ENCODE results near the gene GRIFIN. TPM values are rescaled to one million over a fixed set of nuclear protein-coding genes. Genes with fewer than 3 reads are reported as not detected.
A peak's percentile ranks its signal among the peaks of the same experiment; 100 is the strongest.

GRIFIN gene
- total and polyA plus RNA-seq, 8 donors, result not detected

DNA sequence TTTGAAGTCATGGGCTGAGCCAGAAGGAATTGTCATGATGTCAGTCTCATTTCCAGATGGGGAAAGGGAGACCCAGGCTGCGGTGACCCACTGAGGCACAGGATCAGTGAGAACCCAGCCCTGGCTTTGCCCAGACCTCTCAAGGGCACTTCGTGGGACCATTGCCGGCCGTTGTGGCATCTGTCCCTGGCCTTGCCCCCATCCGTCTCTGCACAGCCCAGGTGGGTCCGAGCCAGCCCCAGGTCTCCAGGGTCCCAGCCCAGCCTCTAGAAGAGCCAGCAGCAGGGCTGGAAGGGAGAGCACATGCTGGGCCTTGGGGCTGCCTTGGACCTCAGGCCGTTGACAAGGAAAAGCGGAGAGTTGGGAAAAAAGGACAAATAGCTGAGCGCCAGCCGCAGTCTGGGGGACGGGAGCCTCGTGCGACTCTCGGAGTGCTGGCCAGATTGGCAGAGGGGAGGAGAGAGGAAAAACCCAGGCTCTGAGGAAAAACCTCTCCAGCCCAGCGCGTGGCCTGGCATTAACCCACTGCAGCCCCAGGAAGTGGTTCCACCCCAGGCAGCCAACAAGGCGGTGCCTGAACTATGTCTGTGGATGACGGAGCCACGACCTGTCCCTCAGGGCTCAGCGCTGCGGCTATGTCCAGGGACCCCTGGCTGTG is 30.2 kb downstream of the GRIFIN start:
- H3K27ac ChIP-seq, result no peak overlapping the region
- FAIRE-seq, result no peak
- WGBS, 2 donors, result 91 to 93% methylated on average over 21 of the region's 21 CpGs
- H3K4me3 ChIP-seq, result no peak overlapping the region
- H3K27me3 ChIP-seq, result no peaks in the 10 kb centered on the region
- intact Hi-C loops (cut with DNase I), result no loop called here
- DNase-seq, result no peak
- H3K36me3 ChIP-seq, result no peaks in the 10 kb centered on the region
- H3K9me3 ChIP-seq, result no peaks in the 10 kb centered on the region
- TF ChIP-seq, protein P1, sequence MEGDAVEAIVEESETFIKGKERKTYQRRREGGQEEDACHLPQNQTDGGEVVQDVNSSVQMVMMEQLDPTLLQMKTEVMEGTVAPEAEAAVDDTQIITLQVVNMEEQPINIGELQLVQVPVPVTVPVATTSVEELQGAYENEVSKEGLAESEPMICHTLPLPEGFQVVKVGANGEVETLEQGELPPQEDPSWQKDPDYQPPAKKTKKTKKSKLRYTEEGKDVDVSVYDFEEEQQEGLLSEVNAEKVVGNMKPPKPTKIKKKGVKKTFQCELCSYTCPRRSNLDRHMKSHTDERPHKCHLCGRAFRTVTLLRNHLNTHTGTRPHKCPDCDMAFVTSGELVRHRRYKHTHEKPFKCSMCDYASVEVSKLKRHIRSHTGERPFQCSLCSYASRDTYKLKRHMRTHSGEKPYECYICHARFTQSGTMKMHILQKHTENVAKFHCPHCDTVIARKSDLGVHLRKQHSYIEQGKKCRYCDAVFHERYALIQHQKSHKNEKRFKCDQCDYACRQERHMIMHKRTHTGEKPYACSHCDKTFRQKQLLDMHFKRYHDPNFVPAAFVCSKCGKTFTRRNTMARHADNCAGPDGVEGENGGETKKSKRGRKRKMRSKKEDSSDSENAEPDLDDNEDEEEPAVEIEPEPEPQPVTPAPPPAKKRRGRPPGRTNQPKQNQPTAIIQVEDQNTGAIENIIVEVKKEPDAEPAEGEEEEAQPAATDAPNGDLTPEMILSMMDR (IDR thresholded peaks at IDR 0.05), result no peak
- peaks cover 0 to 4% (median 2%) of the 10 kb centered on the region in 3 donors for H3K4me1 ChIP-seq
- ATAC-seq, result no peak

DNA sequence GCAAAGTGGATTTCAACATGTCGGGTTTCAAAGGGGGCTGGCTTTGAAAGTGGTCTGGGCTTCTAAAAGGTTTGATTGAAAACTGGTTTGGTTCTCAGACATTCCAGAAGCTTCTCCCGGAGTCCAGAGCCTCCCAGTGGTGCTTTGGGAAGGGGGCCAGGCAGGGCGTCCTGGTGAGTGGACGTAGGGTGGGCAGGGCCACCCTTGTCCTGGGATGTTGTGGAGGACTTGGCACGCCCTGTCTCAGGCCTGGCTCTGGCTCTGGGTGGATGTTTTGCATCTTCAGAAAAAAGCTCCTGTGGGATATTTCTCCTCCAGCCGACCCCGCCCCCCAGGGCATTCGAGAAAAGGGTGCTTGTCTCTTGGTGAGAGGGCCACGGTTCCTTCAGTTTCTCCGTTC is 31.2 kb downstream of the GRIFIN start:
- no peak for ATAC-seq
- Histone ChIP-seq H3K27ac (no peak overlapping the region), H3K4me3 (no peak overlapping the region), H3K9me3 (no peaks in the 10 kb centered on the region), H3K4me1 (peaks cover 5 to 12% (median 6%) of the 10 kb centered on the region in 3 donors), H3K36me3 (no peaks in the 10 kb centered on the region), H3K27me3 (no peaks in the 10 kb centered on the region)
- intact Hi-C loops (cut with DNase I), result no loop called here
- FAIRE-seq, result no peak
- 88 to 92% methylated on average over 10 of the region's 10 CpGs for WGBS, 2 donors
- TF ChIP-seq, protein P1 (IDR thresholded peaks at IDR 0.05), result no peak
- no peak for DNase-seq

DNA sequence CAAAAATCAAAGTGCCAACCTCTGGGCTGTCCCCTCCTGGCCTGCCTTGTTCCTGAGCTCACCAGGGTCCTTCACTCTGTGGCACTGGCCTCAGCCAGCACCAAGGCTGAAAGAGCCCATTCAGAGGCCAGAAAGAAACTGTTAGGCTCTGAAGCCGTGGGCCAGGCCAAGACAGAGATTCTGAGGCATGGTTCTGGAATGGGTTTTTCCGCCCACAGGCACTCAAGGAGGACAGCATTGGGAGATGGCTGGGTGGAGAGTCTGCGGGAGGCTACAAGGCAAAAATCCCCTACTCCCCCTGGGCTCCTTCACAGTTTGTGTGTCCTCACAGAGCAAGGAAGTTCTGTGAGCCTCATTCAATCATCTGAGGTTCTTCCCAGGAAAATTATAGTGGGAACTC is 31.7 kb downstream of the GRIFIN start:
- peaks cover 5 to 17% (median 6%) of the 10 kb centered on the region in 3 donors for H3K4me1 ChIP-seq
- H3K4me3 ChIP-seq, result no peak overlapping the region
- ATAC-seq (peak in 2 of 4 donors; percentile 15 to 30), DNase-seq (no peak), FAIRE-seq (no peak)
- no peaks in the 10 kb centered on the region for H3K27me3 ChIP-seq
- H3K27ac ChIP-seq, result no peak overlapping the region
- intact Hi-C loops (cut with DNase I), result no loop called here
- WGBS, 2 donors, result 92 to 100% methylated on average over 3 of the region's 3 CpGs
- TF ChIP-seq, protein P1 (IDR thresholded peaks at IDR 0.05), result no peak
- no peaks in the 10 kb centered on the region for H3K9me3 ChIP-seq
- no peaks in the 10 kb centered on the region for H3K36me3 ChIP-seq

DNA sequence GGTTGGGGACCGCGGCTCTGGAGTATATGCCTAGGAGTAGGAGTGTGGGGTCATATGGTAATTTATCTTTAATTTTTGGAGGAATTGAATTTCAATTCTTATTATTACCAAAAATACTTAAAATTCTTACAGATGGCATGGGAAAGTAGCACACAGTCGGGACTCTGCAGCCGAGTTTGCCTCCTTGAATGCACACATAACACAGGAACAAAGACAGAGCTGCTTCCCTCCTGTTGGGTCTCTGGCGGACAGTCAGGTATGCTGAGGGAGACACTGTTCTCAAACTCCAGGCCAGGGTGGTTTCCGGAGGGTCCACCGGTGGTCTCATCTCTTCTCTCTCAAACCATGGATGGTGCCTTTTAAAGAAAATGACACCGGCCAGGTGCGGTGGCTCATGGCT is 32.7 kb downstream of the GRIFIN start:
- TF ChIP-seq, protein P1 (IDR thresholded peaks at IDR 0.05), result no peak
- Histone ChIP-seq H3K27me3 (no peaks in the 10 kb centered on the region), H3K36me3 (no peaks in the 10 kb centered on the region), H3K4me3 (no peak overlapping the region), H3K27ac (no peak overlapping the region), H3K4me1 (peaks cover 5 to 17% (median 6%) of the 10 kb centered on the region in 3 donors), H3K9me3 (no peaks in the 10 kb centered on the region)
- 89 to 97% methylated on average over 9 of the region's 9 CpGs for WGBS, 2 donors
- DNase-seq, result no peak
- FAIRE-seq, result no peak
- ATAC-seq, result no peak
- intact Hi-C loops (cut with DNase I), result no loop called here

DNA sequence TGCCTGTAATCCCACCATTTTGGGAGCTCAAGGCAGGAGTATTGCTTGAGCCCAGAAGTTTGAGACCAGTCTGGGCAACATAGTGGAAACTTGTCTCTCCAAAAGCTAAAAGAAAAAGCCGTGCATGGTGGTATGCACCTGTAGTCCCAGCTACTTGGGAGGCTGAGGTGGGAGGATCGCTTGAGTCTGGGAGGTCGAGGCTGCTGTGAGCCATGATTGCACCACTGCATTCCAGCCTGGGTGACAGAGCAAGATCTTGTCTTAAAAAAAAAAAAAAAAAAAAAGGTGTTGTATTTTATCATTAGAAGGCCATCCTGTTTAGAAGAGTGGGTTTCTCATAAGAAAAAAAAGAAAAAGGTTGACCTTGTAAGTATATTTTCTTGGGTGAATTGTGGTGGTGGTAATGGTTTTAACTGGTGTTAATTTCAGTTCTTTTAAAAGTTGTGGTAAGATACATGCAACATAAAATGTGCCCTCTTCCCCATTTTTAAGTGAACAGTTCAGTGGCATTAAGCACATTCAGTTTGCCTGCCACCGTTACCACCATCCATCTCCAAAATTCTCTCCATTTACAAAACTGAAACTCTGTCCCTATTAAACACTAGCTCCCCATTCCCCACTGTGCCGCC is 34.7 kb downstream of the GRIFIN start:
- intact Hi-C loops (cut with DNase I), result no loop called here
- FAIRE-seq, result no peak
- H3K27ac ChIP-seq, result peak overlapping the region in 1 of 4 donors; percentile 63
- H3K4me3 ChIP-seq, result no peak overlapping the region
- no peak for DNase-seq
- no peak for ATAC-seq
- no peaks in the 10 kb centered on the region for H3K9me3 ChIP-seq
- TF ChIP-seq, protein P1 (IDR thresholded peaks at IDR 0.05), result no peak
- H3K36me3 ChIP-seq, result no peaks in the 10 kb centered on the region
- 96 to 97% methylated on average over 5 of the region's 5 CpGs for WGBS, 2 donors
- H3K27me3 ChIP-seq, result no peaks in the 10 kb centered on the region
- H3K4me1 ChIP-seq, result peaks cover 5 to 17% (median 6%) of the 10 kb centered on the region in 3 donors
